ENCODE results near the gene CHCHD6.

The CHCHD6 gene

GRCh38 chr3:126918355-126918821 is 214.3 kb downstream of the CHCHD6 start:
- no peak for TF ChIP-seq EZH2phosphoT487 (conservative IDR thresholded peaks at IDR 0.05; ENCODE audit: low read length)
- no peak for TF ChIP-seq CTCF (IDR thresholded peaks at IDR 0.05; ENCODE audit: insufficient read depth, low read length, poor library complexity, severe bottlenecking)
- Histone ChIP-seq H3K36me3 (ENCODE audit: low read length) (no peaks in the 10 kb centered on the region), H3K27ac (ENCODE audit: low read depth, low read length) (no peak overlapping the region), H3K4me2 (ENCODE audit: low read depth, low read length, poor library complexity, severe bottlenecking) (no peak overlapping the region), H3K9me3 (ENCODE audit: insufficient read depth, low read length) (no peaks in the 10 kb centered on the region), H4K20me1 (ENCODE audit: low read depth, low read length) (no peaks in the 10 kb centered on the region), H3K27me3 (ENCODE audit: low read length) (no peaks in the 10 kb centered on the region), H2AFZ (ENCODE audit: low read depth, low read length, severe bottlenecking) (no peak overlapping the region), H3F3A (ENCODE audit: insufficient read depth) (no peaks in the 10 kb centered on the region), H3K9me2 (replicated peaks; ENCODE audit: insufficient read depth, low read length) (no peaks in the 10 kb centered on the region), H3K79me2 (ENCODE audit: insufficient read depth, low read length) (no peaks in the 10 kb centered on the region), H3K4me3 (ENCODE audit: insufficient read depth, low read length, poor library complexity, severe bottlenecking) (no peak overlapping the region), H3K9ac (ENCODE audit: low read length) (no peak overlapping the region)

- H3K9me2 ChIP-seq (replicated peaks; ENCODE audit: insufficient read depth, low read length), result no peaks in the 10 kb centered on the region
- no peaks in the 10 kb centered on the region for H3K9me3 ChIP-seq (ENCODE audit: insufficient read depth, low read length)
- H2AFZ ChIP-seq (ENCODE audit: low read depth, low read length, severe bottlenecking), result no peak overlapping the region
- no peaks in the 10 kb centered on the region for H3K36me3 ChIP-seq (ENCODE audit: low read length)
- no peak overlapping the region for H3K9ac ChIP-seq (ENCODE audit: low read length)
- H3F3A ChIP-seq (ENCODE audit: insufficient read depth), result no peaks in the 10 kb centered on the region
- no peaks in the 10 kb centered on the region for H3K27me3 ChIP-seq (ENCODE audit: low read length)
- TF ChIP-seq EZH2phosphoT487 (conservative IDR thresholded peaks at IDR 0.05; ENCODE audit: low read length) (no peak), CTCF (IDR thresholded peaks at IDR 0.05; ENCODE audit: insufficient read depth, low read length, poor library complexity, severe bottlenecking) (no peak)
- H4K20me1 ChIP-seq (ENCODE audit: low read depth, low read length), result no peaks in the 10 kb centered on the region
- no peak overlapping the region for H3K27ac ChIP-seq (ENCODE audit: low read depth, low read length)
- H3K4me2 ChIP-seq (ENCODE audit: low read depth, low read length, poor library complexity, severe bottlenecking), result no peak overlapping the region
- H3K4me3 ChIP-seq (ENCODE audit: insufficient read depth, low read length, poor library complexity, severe bottlenecking), result no peak overlapping the region
- no peaks in the 10 kb centered on the region for H3K79me2 ChIP-seq (ENCODE audit: insufficient read depth, low read length)
Measured at GRCh38 chr3:126921085-126921824, 217.2 kb downstream of the CHCHD6 start.

- H3K9ac ChIP-seq (ENCODE audit: low read length), result no peak overlapping the region
- H3K4me2 ChIP-seq (ENCODE audit: low read depth, low read length, poor library complexity, severe bottlenecking), result no peak overlapping the region
- no peaks in the 10 kb centered on the region for H3K27me3 ChIP-seq (ENCODE audit: low read length)
- no peaks in the 10 kb centered on the region for H3K9me2 ChIP-seq (replicated peaks; ENCODE audit: insufficient read depth, low read length)
- no peak for TF ChIP-seq EZH2phosphoT487 (conservative IDR thresholded peaks at IDR 0.05; ENCODE audit: low read length)
- TF ChIP-seq CTCF (IDR thresholded peaks at IDR 0.05; ENCODE audit: insufficient read depth, low read length, poor library complexity, severe bottlenecking), result no peak
- no peak overlapping the region for H3K27ac ChIP-seq (ENCODE audit: low read depth, low read length)
- no peaks in the 10 kb centered on the region for H4K20me1 ChIP-seq (ENCODE audit: low read depth, low read length)
- H3K79me2 ChIP-seq (ENCODE audit: insufficient read depth, low read length), result no peaks in the 10 kb centered on the region
- no peaks in the 10 kb centered on the region for H3K36me3 ChIP-seq (ENCODE audit: low read length)
- H2AFZ ChIP-seq (ENCODE audit: low read depth, low read length, severe bottlenecking), result no peak overlapping the region
- H3K9me3 ChIP-seq (ENCODE audit: insufficient read depth, low read length), result no peaks in the 10 kb centered on the region
- H3F3A ChIP-seq (ENCODE audit: insufficient read depth), result no peaks in the 10 kb centered on the region
- no peak overlapping the region for H3K4me3 ChIP-seq (ENCODE audit: insufficient read depth, low read length, poor library complexity, severe bottlenecking)
Measured at GRCh38 chr3:126922466-126922865, 218.4 kb downstream of the CHCHD6 start.
